ENCODE data around the gene THAP6. TPM values are rescaled to one million over a fixed set of nuclear protein-coding genes. Genes with fewer than 3 reads are reported as not detected.

THAP6 gene
- total RNA-seq, 1 donor from 2014 or later: 9.7 TPM

- no peaks in the 10 kb centered on the region for H3K36me3 ChIP-seq (ENCODE audit: control insufficient read depth, insufficient read depth, low read length)
- no peaks in the 10 kb centered on the region for H3K27me3 ChIP-seq (ENCODE audit: control insufficient read depth, insufficient read depth, low read length)
- no peak for TF ChIP-seq CTCF (IDR thresholded peaks at IDR 0.05; ENCODE audit: insufficient read depth, low read length, severe bottlenecking)
- no peak for FAIRE-seq
- peak; percentile 90 for DNase-seq (ENCODE audit: low read depth)
- H3K4me3 ChIP-seq (ENCODE audit: low read depth, low read length): no peak within 1 kb of the TSS
These were observed 41.3 kb downstream of the THAP6 start, which contains the start of gene ODAPH for GRCh38 chr4:75555294-75556164. TSS of gene ODAPH (plus strand) at chr4:75556066. CDS start at chr4:75556083, 17 bp downstream.

DNA sequence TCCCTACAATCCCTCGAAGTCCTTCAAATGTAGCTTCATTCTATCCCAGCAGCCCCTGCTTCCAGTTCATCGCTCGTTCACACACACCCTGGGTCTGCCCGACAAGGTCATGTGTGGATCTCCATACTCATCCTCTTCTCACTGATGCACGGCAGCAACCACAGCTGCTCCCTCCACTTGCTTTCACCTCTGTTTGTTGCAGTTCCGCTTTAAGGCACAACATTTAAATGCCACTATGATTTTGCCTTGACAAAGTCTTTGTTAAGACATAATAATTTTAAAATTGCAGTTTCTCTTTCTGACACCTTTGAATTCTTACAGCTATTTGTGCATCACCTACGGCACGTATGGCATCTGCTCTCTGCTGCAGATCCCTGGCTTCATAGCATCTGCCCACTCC lies 43.4 kb downstream of the THAP6 start:
- DNase-seq (ENCODE audit: low read depth) (no peak), FAIRE-seq (no peak)
- no peak overlapping the region for H3K4me3 ChIP-seq (ENCODE audit: low read depth, low read length)
- no peak for TF ChIP-seq CTCF (IDR thresholded peaks at IDR 0.05; ENCODE audit: insufficient read depth, low read length, severe bottlenecking)
- no peaks in the 10 kb centered on the region for H3K27me3 ChIP-seq (ENCODE audit: control insufficient read depth, insufficient read depth, low read length)
- no peaks in the 10 kb centered on the region for H3K36me3 ChIP-seq (ENCODE audit: control insufficient read depth, insufficient read depth, low read length)

DNA sequence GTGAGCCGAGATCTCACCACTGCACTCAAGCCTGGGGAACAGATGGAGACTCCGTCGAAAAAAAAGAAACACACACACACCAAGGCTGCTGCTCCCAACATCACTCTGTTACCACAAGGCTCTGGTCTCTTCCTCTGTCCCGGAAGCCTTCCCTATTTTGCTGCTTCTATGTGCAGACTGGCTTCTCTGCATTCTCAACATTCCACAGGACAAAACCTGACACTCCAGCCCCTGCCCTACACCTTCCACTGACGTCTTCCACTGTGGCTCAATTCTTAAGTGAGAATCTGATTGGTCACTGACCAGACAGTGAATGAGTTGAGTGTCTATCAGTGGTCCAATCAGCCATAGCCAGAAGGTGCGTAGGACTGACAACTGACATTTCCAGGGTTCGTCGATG lies 47.5 kb downstream of the THAP6 start:
- Histone ChIP-seq H3K36me3 (ENCODE audit: control insufficient read depth, insufficient read depth, low read length) (no peaks in the 10 kb centered on the region), H3K27me3 (ENCODE audit: control insufficient read depth, insufficient read depth, low read length) (no peaks in the 10 kb centered on the region), H3K4me3 (ENCODE audit: low read depth, low read length) (no peak overlapping the region)
- no peak for TF ChIP-seq CTCF (IDR thresholded peaks at IDR 0.05; ENCODE audit: insufficient read depth, low read length, severe bottlenecking)
- peak; percentile 69 for DNase-seq (ENCODE audit: low read depth)
- peak; percentile 93 for FAIRE-seq

GRCh38 chr4:75564023-75564422 lies 49.8 kb downstream of the THAP6 start:
- Histone ChIP-seq H3K4me3 (ENCODE audit: low read depth, low read length) (no peak overlapping the region), H3K27me3 (ENCODE audit: control insufficient read depth, insufficient read depth, low read length) (no peaks in the 10 kb centered on the region), H3K36me3 (ENCODE audit: control insufficient read depth, insufficient read depth, low read length) (no peaks in the 10 kb centered on the region)
- FAIRE-seq: no peak
- TF ChIP-seq CTCF (IDR thresholded peaks at IDR 0.05; ENCODE audit: insufficient read depth, low read length, severe bottlenecking): no peak
- no peak for DNase-seq (ENCODE audit: low read depth)

DNA sequence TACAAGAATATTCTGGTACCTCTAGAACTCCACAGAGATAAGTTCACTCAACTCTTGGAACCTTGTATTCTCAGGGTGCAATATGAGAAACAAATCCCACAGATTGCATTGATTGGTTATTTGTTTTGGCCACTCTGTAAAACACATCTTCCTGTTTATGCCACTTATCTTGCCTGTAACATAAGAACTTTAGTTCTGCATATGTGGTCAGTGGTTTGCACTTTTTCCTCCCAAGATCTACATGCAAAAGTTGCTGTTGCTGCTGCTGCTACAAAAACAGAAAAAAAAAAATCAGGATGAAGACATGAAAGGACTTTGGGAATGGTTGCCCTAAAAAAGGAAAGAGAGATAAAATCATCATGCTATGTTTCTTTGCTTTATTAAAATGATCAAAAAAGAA lies 51.2 kb downstream of the THAP6 start:
- Histone ChIP-seq H3K27me3 (ENCODE audit: control insufficient read depth, insufficient read depth, low read length) (no peaks in the 10 kb centered on the region), H3K36me3 (ENCODE audit: control insufficient read depth, insufficient read depth, low read length) (no peaks in the 10 kb centered on the region), H3K4me3 (ENCODE audit: low read depth, low read length) (no peak overlapping the region)
- FAIRE-seq (no peak), DNase-seq (ENCODE audit: low read depth) (no peak)
- no peak for TF ChIP-seq CTCF (IDR thresholded peaks at IDR 0.05; ENCODE audit: insufficient read depth, low read length, severe bottlenecking)

All from bronchial epithelial cell (primary cell).